Muscle layer of duodenum (tissue), 2 donors: Measurements from ENCODE around the gene PYGO1.

Source experiments
- H3K27ac ChIP-seq: one replicate; pipeline ENCODE4 v1.7.0; 2013; ENCODE audit warnings: mild to moderate bottlenecking, low read length
- H3K27me3 ChIP-seq: one replicate; pipeline ENCODE4 v1.7.0; 2013; ENCODE audit warnings: low read depth, mild to moderate bottlenecking, control low read depth, low read length
- H3K36me3 ChIP-seq, 2 donors: one replicate each; pipeline ENCODE4 v1.7.0; 2013; ENCODE audit warnings: low read length in 2 of 2, control low read depth in 1 of 2, mild to moderate bottlenecking in 1 of 2; ENCODE audit not compliant: insufficient read depth in 2 of 2, control insufficient read depth in 1 of 2
- H3K4me1 ChIP-seq, 2 donors: one replicate each; pipeline ENCODE4 v1.7.0; 2013; ENCODE audit warnings: low read length in 2 of 2, mild to moderate bottlenecking in 2 of 2, control low read depth in 1 of 2, moderate library complexity in 1 of 2; ENCODE audit not compliant: insufficient read depth in 2 of 2, control insufficient read depth in 1 of 2
- H3K4me3 ChIP-seq, 2 donors: one replicate each; pipeline ENCODE4 v1.7.0; 2013; ENCODE audit warnings: low read length in 2 of 2, low read depth in 1 of 2, mild to moderate bottlenecking in 1 of 2
- H3K9me3 ChIP-seq, 2 donors: one replicate each; pipeline ENCODE4 v1.7.0; 2013; ENCODE audit warnings: low read length in 2 of 2, control low read depth in 1 of 2, mild to moderate bottlenecking in 1 of 2; ENCODE audit not compliant: control insufficient read depth in 1 of 2
- donor health status: healthy.

Gene PYGO1, protein sequence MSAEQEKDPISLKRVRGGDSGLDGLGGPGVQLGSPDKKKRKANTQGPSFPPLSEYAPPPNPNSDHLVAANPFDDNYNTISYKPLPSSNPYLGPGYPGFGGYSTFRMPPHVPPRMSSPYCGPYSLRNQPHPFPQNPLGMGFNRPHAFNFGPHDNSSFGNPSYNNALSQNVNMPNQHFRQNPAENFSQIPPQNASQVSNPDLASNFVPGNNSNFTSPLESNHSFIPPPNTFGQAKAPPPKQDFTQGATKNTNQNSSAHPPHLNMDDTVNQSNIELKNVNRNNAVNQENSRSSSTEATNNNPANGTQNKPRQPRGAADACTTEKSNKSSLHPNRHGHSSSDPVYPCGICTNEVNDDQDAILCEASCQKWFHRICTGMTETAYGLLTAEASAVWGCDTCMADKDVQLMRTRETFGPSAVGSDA

DNA sequence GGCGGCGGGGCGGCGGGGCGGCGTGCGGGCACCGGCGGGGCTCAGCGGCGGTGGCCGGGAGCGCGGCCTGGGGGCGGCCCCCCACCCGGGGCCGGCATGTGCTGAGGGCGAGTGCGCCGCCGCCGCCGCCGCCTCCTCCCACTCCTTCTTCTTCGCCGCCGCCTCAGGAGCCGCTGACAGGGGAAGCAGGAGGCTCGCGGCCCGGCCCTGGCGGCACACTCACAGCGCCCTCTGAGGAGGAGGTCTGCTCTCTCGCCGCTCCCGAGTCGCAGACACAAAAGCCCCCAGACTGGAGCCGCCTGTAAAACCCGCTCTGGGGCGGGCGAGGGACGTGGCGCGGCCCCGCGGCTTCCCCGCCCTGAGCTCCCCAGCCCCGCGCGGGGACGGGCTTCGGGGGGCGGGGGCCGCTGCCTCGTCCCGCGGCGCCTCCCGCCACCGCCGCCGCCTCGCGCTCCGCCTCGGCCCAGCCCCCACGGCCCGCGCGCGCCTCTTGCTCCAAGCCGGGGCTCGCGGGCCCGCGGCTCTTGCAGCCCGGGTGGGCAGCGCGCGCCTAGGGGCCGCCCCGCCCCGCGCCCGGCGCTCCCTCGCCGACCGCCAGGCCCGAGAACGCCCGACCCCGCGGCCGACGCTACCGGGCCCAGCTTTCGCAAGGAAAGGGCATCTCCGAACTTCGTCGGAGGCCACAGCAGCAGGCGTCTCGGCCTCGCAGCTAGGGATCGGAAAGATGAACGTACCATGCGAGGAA is at the start of gene PYGO1:
Gene PYGO1 (minus strand): TSS at position 276 of the 745 bp plus-strand sequence. CDS start 462 bp downstream, outside the sequence.
- Histone ChIP-seq H3K27me3 (peaks cover 6% of the 10 kb centered on the region), H3K27ac (peak within 1 kb of the TSS; percentile 51), H3K4me3 (peak within 1 kb of the TSS; percentile 66 to 74), H3K36me3 (no peaks in the 10 kb centered on the region), H3K9me3 (no peaks in the 10 kb centered on the region), H3K4me1 (peaks cover 0 to 8% of the 10 kb centered on the region in 2 donors)

DNA sequence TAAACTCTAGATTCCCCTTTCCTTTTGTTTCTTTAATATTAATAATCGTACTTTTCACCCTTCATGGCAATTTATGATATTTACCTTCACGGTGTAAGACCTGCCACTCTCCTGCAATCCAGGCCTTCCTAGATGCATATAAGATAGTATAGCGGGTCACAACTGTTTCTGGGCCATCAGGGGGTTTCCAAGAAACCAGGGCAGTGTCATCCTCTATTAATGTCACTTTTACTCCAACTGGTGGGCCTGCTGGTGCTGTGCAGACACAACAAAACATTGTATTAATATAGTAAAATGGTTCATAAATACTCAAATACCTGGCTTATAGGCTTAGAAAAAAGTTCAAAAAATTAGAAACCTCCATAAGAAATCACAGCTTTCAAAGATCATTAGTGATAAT is 48.9 kb upstream of the PYGO1 start:
- Histone ChIP-seq H3K9me3 (no peaks in the 10 kb centered on the region), H3K4me1 (no peaks in the 10 kb centered on the region), H3K27ac (no peak overlapping the region), H3K4me3 (no peak overlapping the region), H3K36me3 (peaks cover 0 to 14% of the 10 kb centered on the region in 2 donors), H3K27me3 (no peaks in the 10 kb centered on the region)

DNA sequence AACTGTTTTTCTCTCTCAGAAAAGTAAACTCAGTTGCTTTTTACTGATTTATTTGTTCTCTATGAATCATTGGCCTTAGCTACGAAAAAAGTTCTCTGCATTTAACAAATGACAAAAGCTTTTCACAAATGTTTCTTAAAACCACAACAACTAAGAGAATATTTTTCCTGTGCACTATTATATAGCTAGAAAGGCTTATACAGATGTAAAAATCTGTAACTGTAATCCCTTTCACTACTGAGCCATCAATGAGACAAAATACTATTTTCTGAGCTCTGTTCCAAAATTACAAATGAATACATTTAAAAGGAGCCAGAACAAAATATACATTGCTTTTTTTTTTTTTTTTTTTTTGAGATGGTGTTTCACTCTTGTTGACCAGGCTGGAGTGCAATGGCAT is 45.6 kb upstream of the PYGO1 start:
- Histone ChIP-seq H3K27me3 (no peaks in the 10 kb centered on the region), H3K4me1 (no peaks in the 10 kb centered on the region), H3K27ac (no peak overlapping the region), H3K36me3 (peaks cover 0 to under 1% of the 10 kb centered on the region in 2 donors), H3K9me3 (no peaks in the 10 kb centered on the region), H3K4me3 (no peak overlapping the region)

DNA sequence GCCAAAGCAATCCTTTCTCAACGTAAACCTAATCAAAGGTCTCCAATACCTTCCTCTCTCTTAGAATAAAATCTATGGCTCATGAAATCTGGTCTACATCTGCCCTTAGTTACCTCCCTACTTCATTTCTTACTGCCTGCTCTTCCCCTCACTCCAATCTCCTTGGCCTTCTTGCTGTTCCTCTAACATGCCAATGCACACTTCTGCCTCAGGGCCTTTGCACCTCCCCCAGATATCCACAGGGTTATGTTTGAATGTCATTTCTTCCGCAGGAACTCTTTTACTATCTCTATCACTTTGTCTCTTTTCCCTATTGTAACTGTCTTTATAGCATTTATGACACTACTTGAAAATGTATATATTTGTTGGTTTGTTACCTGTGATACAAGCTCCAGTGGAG is 44.3 kb upstream of the PYGO1 start:
- H3K27ac ChIP-seq = no peak overlapping the region
- H3K9me3 ChIP-seq = no peaks in the 10 kb centered on the region
- H3K4me1 ChIP-seq = no peaks in the 10 kb centered on the region
- H3K36me3 ChIP-seq = no peaks in the 10 kb centered on the region
- no peak overlapping the region for H3K4me3 ChIP-seq
- no peaks in the 10 kb centered on the region for H3K27me3 ChIP-seq

DNA sequence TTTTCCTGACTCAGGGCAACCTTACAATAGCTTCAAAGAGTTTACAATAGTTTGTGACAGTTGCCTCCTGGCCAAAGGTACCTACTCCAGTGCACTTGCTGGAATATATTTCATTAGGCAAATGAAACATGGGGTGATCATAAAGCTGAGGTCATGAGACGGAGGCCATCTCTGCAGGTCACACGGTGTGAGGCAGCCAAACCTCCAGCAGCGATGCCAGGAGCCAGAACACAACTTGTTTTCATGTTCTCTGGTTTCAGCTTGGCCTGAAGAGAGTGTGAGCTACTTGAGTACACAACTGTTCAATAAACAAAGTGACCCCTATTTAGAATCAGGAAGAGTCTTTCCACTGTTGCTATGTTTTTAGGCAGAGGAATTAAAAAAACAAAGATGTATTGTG is 42.7 kb upstream of the PYGO1 start:
- H3K4me1 ChIP-seq = no peaks in the 10 kb centered on the region
- H3K27me3 ChIP-seq = no peaks in the 10 kb centered on the region
- H3K4me3 ChIP-seq = no peak overlapping the region
- no peak overlapping the region for H3K27ac ChIP-seq
- no peaks in the 10 kb centered on the region for H3K9me3 ChIP-seq
- no peaks in the 10 kb centered on the region for H3K36me3 ChIP-seq

DNA sequence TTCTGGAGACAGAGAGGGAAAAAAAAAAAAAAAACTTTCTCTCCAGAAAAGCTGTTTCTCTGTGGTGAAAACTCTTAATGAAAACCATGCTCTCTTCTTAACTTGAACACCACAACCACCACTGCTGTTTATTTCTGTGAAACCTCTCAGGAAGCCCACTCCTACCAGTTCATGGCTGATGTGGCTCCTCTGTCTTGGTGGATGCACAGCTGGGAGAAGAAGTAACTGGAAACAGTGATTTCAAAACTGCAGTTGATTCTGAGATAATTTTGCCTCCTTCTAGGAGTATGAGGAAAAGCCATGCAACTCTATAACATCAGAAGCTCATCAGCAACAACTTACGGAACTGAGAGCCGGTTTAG is 40.2 kb upstream of the PYGO1 start:
- Histone ChIP-seq H3K27ac (no peak overlapping the region), H3K4me1 (no peaks in the 10 kb centered on the region), H3K4me3 (no peak overlapping the region), H3K27me3 (no peaks in the 10 kb centered on the region), H3K9me3 (no peaks in the 10 kb centered on the region), H3K36me3 (peaks cover 0 to 4% of the 10 kb centered on the region in 2 donors)

DNA sequence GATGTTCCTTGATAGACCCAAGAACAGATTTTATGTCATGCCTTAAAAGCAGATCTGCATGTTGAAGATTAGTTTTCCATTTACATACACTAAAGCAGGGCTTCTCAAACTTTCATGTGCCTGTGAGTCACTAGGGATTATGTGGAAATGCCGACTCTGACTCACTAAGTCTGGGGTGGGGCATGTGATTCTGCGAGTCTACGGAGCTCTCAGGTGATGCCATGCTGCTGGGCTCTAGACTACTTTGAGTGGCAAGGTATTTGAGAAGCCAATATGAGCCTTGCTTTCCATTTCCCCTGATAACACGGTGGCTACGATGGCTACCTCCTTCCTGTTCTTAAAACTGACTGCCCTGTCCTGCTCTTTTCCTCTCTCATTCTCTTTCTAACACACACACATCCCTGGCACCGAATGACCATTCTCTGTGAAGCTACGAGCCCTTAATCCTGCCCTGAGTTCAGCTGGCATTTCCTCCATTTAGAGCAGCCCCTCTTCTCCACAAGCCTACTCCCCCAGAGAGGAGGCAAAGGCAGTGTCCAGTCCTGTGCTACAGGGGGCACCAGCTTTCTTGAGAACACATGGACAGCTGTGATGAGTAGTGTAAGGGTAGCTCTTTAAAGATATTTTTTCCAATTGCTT is 39.7 kb upstream of the PYGO1 start:
- H3K4me3 ChIP-seq = no peak overlapping the region
- no peak overlapping the region for H3K27ac ChIP-seq

DNA sequence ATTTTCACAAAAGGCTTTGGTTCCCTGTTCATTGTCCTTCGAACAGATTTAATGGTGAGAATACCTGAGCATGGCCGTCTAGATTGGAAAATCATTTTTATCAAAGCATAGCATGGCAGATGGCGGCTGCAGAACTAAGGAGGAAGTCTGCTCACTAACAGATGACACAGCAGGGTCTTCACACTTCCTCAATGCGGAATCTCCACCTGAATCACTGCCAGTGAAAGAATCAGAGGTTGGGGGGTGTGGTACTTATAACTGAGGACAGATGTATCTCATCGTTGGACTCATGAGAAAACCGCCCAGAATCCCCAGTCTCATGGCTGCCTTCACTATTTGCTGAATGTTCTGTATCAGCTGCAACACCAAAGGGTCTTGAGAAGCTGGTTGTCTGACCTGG is 31.6 kb upstream of the PYGO1 start:
- Histone ChIP-seq H3K4me1 (no peaks in the 10 kb centered on the region), H3K4me3 (no peak overlapping the region), H3K27me3 (no peaks in the 10 kb centered on the region), H3K9me3 (no peaks in the 10 kb centered on the region), H3K27ac (no peak overlapping the region), H3K36me3 (peaks cover 0 to 17% of the 10 kb centered on the region in 2 donors)

More for the DNA sequence above, 39.7 kb upstream of the PYGO1 start:
- Histone ChIP-seq H3K9me3 (no peaks in the 10 kb centered on the region), H3K4me1 (no peaks in the 10 kb centered on the region), H3K36me3 (peaks cover 0 to 4% of the 10 kb centered on the region in 2 donors), H3K27me3 (no peaks in the 10 kb centered on the region)

DNA sequence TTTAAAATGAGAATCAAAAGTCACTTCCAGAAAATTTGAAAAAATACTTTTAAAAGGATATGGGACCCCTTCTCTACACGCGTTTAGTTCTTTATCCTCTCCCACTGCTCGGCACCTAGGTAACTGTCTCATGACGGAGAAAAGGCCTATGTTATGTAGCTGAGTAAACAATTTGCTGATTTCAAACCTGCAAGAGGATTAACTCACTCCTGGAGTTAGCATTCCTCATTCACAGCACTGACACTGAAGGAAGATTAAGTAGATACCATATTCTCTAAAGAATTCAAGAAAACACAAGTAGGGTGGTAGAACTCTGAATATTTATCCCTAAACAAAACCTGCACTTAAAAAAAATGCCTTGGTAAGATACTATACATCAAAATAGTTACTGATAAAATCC is 30.2 kb upstream of the PYGO1 start:
- Histone ChIP-seq H3K27ac (no peak overlapping the region), H3K9me3 (no peaks in the 10 kb centered on the region), H3K4me1 (no peaks in the 10 kb centered on the region), H3K4me3 (no peak overlapping the region), H3K36me3 (peaks cover 0 to 13% of the 10 kb centered on the region in 2 donors), H3K27me3 (no peaks in the 10 kb centered on the region)

DNA sequence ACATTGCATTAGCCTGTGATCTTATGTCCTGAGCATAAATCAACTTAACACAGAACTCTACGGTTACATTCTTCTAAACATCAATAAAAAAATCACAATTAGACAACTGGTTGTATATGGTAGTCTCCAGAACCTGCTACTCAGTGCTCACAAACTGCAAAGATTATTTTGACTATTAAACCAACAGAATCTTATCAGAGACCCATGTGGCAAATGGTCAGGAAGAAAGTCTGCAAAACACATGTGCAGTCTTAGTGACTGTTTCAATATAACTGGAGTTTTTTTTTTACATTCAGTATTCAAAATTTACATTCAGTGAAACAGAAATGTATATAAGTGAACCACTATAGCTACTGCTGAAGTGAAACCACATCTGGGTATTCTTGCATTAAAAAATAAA is 27.3 kb upstream of the PYGO1 start:
- H3K36me3 ChIP-seq = peaks cover 0 to 10% of the 10 kb centered on the region in 2 donors
- no peaks in the 10 kb centered on the region for H3K4me1 ChIP-seq
- no peaks in the 10 kb centered on the region for H3K9me3 ChIP-seq
- H3K27ac ChIP-seq = no peak overlapping the region
- no peaks in the 10 kb centered on the region for H3K27me3 ChIP-seq
- no peak overlapping the region for H3K4me3 ChIP-seq

DNA sequence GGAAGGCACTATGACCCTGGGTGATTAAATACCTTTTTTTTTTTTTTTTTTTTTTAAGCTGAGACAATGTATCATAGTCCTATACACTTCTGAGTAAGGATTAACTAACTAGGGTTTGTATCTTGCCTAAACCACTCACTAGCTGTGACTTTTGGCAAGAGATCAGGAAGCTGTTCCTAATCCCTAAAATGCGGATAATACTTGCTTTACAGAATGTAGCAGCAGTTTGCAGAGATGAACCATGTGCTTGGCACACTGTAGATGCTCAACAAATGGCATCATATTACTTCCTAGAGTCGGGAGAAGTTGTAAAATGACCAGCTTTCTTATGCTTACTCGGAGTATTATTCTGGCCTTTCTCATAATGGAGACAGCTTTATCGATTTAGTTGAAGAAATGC is 25.6 kb upstream of the PYGO1 start:
- Histone ChIP-seq H3K4me3 (no peak overlapping the region), H3K36me3 (no peaks in the 10 kb centered on the region), H3K4me1 (no peaks in the 10 kb centered on the region), H3K9me3 (no peaks in the 10 kb centered on the region), H3K27ac (no peak overlapping the region), H3K27me3 (no peaks in the 10 kb centered on the region)
